ENCODE measurements around the gene MB. TPM values are rescaled to one million over a fixed set of nuclear protein-coding genes. Genes with fewer than 3 reads are reported as not detected.
A peak's percentile ranks its signal among the peaks of the same experiment; 100 is the strongest.

Gene MB
- total RNA-seq, 3 donors from 2014 or later, result 0.48 to 13.1 (median 10.0) TPM

DNA sequence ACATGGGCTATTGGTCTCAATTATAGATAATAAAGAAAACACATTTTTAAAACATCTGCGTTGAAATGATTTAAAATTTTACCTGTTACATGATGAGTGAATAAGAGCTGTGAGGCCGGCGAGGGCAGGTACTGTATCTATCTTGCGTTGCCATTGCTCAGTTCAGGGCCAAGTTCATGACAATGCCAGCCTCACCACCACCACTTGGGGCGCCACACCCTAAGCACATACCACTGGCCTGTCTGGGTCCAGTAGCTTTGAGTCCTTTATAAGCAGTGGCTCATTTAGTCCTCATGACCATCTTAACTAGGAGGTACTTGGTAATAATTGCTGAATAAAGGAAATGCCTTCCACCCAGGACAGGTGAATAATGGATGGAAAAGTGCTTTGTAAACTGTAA lies 14.5 kb upstream of the MB start:
- H3K4me3 ChIP-seq, result no peak overlapping the region
- H3K27me3 ChIP-seq, result no peaks in the 10 kb centered on the region
- peaks cover 4 to 5% of the 10 kb centered on the region in 2 donors for H3K4me1 ChIP-seq
- H3K27ac ChIP-seq, result no peak overlapping the region
- H3K9me3 ChIP-seq, result no peaks in the 10 kb centered on the region
- no peak for TF ChIP-seq POLR2A (IDR thresholded peaks at IDR 0.05)
- TF ChIP-seq POLR2AphosphoS5 (IDR thresholded peaks at IDR 0.05), result no peak
- TF ChIP-seq, protein P1, sequence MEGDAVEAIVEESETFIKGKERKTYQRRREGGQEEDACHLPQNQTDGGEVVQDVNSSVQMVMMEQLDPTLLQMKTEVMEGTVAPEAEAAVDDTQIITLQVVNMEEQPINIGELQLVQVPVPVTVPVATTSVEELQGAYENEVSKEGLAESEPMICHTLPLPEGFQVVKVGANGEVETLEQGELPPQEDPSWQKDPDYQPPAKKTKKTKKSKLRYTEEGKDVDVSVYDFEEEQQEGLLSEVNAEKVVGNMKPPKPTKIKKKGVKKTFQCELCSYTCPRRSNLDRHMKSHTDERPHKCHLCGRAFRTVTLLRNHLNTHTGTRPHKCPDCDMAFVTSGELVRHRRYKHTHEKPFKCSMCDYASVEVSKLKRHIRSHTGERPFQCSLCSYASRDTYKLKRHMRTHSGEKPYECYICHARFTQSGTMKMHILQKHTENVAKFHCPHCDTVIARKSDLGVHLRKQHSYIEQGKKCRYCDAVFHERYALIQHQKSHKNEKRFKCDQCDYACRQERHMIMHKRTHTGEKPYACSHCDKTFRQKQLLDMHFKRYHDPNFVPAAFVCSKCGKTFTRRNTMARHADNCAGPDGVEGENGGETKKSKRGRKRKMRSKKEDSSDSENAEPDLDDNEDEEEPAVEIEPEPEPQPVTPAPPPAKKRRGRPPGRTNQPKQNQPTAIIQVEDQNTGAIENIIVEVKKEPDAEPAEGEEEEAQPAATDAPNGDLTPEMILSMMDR (IDR thresholded peaks at IDR 0.05), result peak in 1 of 3 donors; percentile 16
- DNase-seq (ENCODE audit: low spot score in 2 of 2), result peak in 1 of 2 donors; percentile 54
- no peaks in the 10 kb centered on the region for H3K36me3 ChIP-seq
- intact Hi-C loops (cut with DNase I; ENCODE audit: low total_unique reads), result no loop called here

DNA sequence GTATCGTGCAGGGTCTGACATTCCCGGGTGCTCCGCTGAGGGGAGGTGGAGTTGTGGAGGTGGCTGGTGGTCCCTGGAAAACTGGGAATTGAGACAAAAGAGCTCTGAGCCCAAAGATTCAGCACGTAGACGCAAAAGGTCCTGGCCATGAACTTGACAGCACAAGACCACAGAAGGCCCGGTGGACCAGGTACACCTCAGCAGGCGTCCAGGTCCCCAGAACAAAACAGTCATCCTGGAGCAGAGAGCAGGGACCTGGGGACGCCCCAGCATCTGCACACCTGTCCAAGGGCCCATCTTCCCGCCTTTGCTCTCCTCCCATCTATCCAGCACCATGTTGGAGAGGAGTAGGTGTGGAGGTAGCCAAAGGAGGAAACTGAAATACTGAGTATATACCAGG lies 13.8 kb upstream of the MB start:
- Histone ChIP-seq H3K4me3 (no peak overlapping the region), H3K27me3 (no peaks in the 10 kb centered on the region), H3K4me1 (peaks cover 4 to 5% of the 10 kb centered on the region in 2 donors), H3K27ac (peak overlapping the region; percentile 77 to 79), H3K36me3 (no peaks in the 10 kb centered on the region), H3K9me3 (no peaks in the 10 kb centered on the region)
- TF ChIP-seq POLR2AphosphoS5 (IDR thresholded peaks at IDR 0.05), result no peak
- DNase-seq (ENCODE audit: low spot score in 2 of 2), result peak in 1 of 2 donors; percentile 36
- intact Hi-C loops (cut with DNase I; ENCODE audit: low total_unique reads), result no loop called here

DNA sequence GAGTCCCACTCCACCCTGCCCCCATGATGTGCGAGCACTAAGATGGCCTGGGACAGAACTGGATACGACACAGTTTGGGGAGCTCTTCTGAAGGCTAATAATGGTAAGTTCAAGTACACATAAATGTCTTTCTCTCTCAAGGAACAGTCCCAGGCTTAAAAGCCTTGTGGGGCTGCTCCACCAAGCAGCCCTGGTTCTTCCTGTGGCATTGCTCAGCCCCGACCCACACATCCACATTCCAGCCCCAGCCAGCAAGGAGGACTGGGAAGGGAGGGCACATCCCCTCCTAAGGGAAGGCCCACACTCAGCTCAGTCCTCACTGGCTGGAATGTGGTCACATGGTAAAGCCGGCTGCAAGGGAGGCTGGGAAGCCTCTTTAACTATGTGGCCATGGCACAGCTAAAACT lies 13.3 kb upstream of the MB start:
- Histone ChIP-seq H3K36me3 (no peaks in the 10 kb centered on the region), H3K4me1 (peaks cover 4 to 5% of the 10 kb centered on the region in 2 donors), H3K27ac (peak overlapping the region; percentile 77 to 79), H3K4me3 (no peak overlapping the region), H3K27me3 (no peaks in the 10 kb centered on the region), H3K9me3 (no peaks in the 10 kb centered on the region)
- TF ChIP-seq, protein P1 (IDR thresholded peaks at IDR 0.05), result no peak
- TF ChIP-seq POLR2AphosphoS5 (IDR thresholded peaks at IDR 0.05) (no peak), POLR2A (IDR thresholded peaks at IDR 0.05) (no peak)
- no peak for DNase-seq (ENCODE audit: low spot score in 2 of 2)
- intact Hi-C loops (cut with DNase I; ENCODE audit: low total_unique reads), result no loop called here

DNA sequence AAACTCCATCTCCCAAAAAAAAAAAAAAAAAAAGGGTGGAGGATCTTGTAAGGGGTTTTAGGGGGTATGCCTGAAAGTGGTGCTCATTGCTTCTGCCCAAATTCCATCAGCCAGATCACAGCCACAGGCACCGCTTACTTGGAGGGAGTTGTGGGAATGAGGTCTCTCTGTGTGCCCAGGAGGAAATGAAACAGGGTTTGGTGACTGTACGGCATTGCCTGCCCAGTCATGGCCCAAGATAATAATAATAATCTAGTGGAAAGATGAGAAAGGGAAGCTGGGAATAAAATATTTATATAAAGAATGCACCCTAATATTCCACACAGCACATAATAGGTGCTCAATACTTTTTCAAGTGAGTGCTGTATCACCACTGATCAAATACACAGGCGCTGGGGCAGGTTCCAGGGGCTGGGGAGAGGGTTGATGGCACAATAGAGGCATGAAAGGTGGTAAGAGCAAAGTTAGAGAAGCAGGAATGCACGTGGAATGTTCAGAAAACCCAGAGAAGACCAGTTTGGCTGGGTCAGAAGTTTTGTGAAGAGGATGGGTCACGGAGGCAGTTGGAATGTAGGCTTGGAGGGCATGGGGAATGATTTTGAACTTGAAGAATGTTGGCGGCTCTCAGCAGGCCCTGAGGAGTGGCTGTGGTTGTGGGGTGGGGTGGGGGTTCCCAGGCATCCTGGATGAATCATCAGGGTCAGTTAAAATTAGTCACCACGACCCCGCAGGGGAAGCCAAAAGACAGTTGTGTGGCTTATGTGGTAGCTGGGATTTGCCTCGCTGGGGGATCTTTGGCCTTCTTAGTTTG lies 12.5 kb upstream of the MB start:
- Histone ChIP-seq H3K4me1 (peaks cover 4 to 5% of the 10 kb centered on the region in 2 donors), H3K27ac (peak overlapping the region; percentile 77 to 79), H3K4me3 (no peak overlapping the region), H3K9me3 (no peaks in the 10 kb centered on the region), H3K27me3 (no peaks in the 10 kb centered on the region), H3K36me3 (no peaks in the 10 kb centered on the region)
- intact Hi-C loops (cut with DNase I; ENCODE audit: low total_unique reads), result loop anchor here (10.0 kb wide), 1 partner anchor 395 kb away; the partner anchor contains the start of gene RBFOX2
- TF ChIP-seq POLR2A (IDR thresholded peaks at IDR 0.05) (no peak), POLR2AphosphoS5 (IDR thresholded peaks at IDR 0.05) (peak; percentile 34 to 65 (median 61))
- DNase-seq (ENCODE audit: low spot score in 2 of 2), result peak; percentile 70 to 88

DNA sequence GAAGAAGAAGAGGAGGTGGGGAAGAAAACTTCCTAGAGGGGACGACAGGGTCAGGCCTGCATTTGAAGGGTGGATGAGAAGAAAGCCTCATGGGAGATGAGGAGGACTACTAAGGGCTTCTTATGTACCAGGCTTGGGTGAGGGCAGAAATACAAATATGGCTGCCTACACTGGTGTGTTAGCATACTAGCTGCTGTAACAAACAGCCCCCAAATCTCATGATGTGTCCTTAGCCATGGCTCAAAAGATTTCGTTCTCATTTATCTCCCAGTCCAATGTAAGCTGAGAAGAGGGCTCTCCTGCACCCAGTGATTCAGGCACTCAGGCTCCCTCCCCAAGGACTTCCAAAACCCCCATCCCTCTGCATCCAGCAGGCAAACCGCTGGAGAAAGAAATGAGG lies 11.6 kb upstream of the MB start:
- H3K4me1 ChIP-seq, result peaks cover 4 to 5% of the 10 kb centered on the region in 2 donors
- intact Hi-C loops (cut with DNase I; ENCODE audit: low total_unique reads), result loop anchor here (10.0 kb wide), 1 partner anchor 396 kb away; the partner anchor contains the start of gene RBFOX2
- H3K4me3 ChIP-seq, result no peak overlapping the region
- no peaks in the 10 kb centered on the region for H3K36me3 ChIP-seq
- DNase-seq (ENCODE audit: low spot score in 2 of 2), result no peak
- peak overlapping the region; percentile 77 to 79 for H3K27ac ChIP-seq
- no peaks in the 10 kb centered on the region for H3K27me3 ChIP-seq
- H3K9me3 ChIP-seq, result no peaks in the 10 kb centered on the region
- TF ChIP-seq POLR2AphosphoS5 (IDR thresholded peaks at IDR 0.05) (no peak), POLR2A (IDR thresholded peaks at IDR 0.05) (no peak)
- TF ChIP-seq, protein P1 (IDR thresholded peaks at IDR 0.05), result no peak

Measured in breast epithelium (tissue), 4 donors.